Activated CD4-positive, alpha-beta T cell treated with anti-CD3 and anti-CD28 coated beads for 4 hours (primary cell): Measurements from ENCODE around the gene YAE1.
"Not testable (repeated sequence)": the region's sequence is repeated elsewhere in the genome, so short reads cannot be mapped to it uniquely, and the experiment has no call there.

ENCODE experiments used
- DNase-seq, 2 donors: peaks; one replicate each; pipeline ENCODE4 v3.0.0-alpha.2; 2020

Gene YAE1

GRCh38 chr7:39566023-39566921 is at the start of gene YAE1:
Gene YAE1 (plus strand): TSS chr7:39566404. CDS start chr7:39566419, 15 bp downstream.
- DNase-seq: peak; percentile 75 to 76

GRCh38 chr7:39516498-39516897 is 49.7 kb upstream of the YAE1 start:
- no peak for DNase-seq

GRCh38 chr7:39517240-39517639 is 49.0 kb upstream of the YAE1 start:
- DNase-seq: no peak

GRCh38 chr7:39525926-39526325 is 40.3 kb upstream of the YAE1 start:
- no peak for DNase-seq

- DNase-seq: no peak
These were observed 39.5 kb upstream of the YAE1 start for GRCh38 chr7:39526666-39527065.

- DNase-seq: no peak
These were observed 38.9 kb upstream of the YAE1 start for GRCh38 chr7:39527296-39527695.

- no peak for DNase-seq
These were observed 38.3 kb upstream of the YAE1 start for GRCh38 chr7:39527951-39528350.

GRCh38 chr7:39528849-39529248 is 37.4 kb upstream of the YAE1 start:
- no peak for DNase-seq

- DNase-seq: no peak
These were observed 36.6 kb upstream of the YAE1 start for GRCh38 chr7:39529582-39529981.

- no peak for DNase-seq
These were observed 35.2 kb upstream of the YAE1 start for GRCh38 chr7:39530971-39531370.

GRCh38 chr7:39531818-39532217 is 34.4 kb upstream of the YAE1 start:
- DNase-seq: no peak

- no peak for DNase-seq
These were observed 33.4 kb upstream of the YAE1 start for GRCh38 chr7:39532832-39533231.

- no peak for DNase-seq
These were observed 31.6 kb upstream of the YAE1 start for GRCh38 chr7:39534599-39534998.

GRCh38 chr7:39535064-39535463 is 31.1 kb upstream of the YAE1 start:
- DNase-seq: no peak

- no peak for DNase-seq
These were observed 30.5 kb upstream of the YAE1 start for GRCh38 chr7:39535720-39536119.

- no peak for DNase-seq
These were observed 29.3 kb upstream of the YAE1 start for GRCh38 chr7:39536951-39537350.

GRCh38 chr7:39539816-39540215 is 26.4 kb upstream of the YAE1 start:
- DNase-seq: no peak

GRCh38 chr7:39540320-39540719 is 25.9 kb upstream of the YAE1 start:
- DNase-seq: no peak

GRCh38 chr7:39541511-39541910 is 24.7 kb upstream of the YAE1 start:
- no peak for DNase-seq

- DNase-seq: not testable (repeated sequence)
These were observed 21.4 kb upstream of the YAE1 start for GRCh38 chr7:39544774-39545173.

- no peak for DNase-seq
These were observed 18.9 kb upstream of the YAE1 start for GRCh38 chr7:39547336-39547735.

- DNase-seq: no peak
These were observed 15.8 kb upstream of the YAE1 start for GRCh38 chr7:39550411-39550810.

GRCh38 chr7:39553436-39553835 is 12.8 kb upstream of the YAE1 start:
- DNase-seq: no peak

- DNase-seq: no peak
These were observed 11.5 kb upstream of the YAE1 start for GRCh38 chr7:39554583-39555165.

GRCh38 chr7:39557222-39557621 is 9.0 kb upstream of the YAE1 start:
- no peak for DNase-seq
